ENCODE data around the gene GATD1. TPM values are rescaled to one million over a fixed set of nuclear protein-coding genes. Genes with fewer than 3 reads are reported as not detected.

The GATD1 gene
- total RNA-seq, 4 donors from 2014 or later = 28.0 to 239 (median 38.4) TPM

- in situ Hi-C loops (cut with MboI; ENCODE audit: low pct_ligation_motif_present in 1 of 4, low pct_unique_long_range_greater_than_20kb in 1 of 4, low sequenced_read_pairs in 3 of 4) = no loop called here
- WGBS, 2 donors (ENCODE audit: low coverage in 1 of 2) = 81% methylated on average over 4 to 11 of the region's 11 CpGs
- intact Hi-C loops (cut with DNase I; ENCODE audit: low total_unique reads) = no loop called here
These were observed 38.6 kb upstream of the GATD1 start for GRCh38 chr11:815675-816432.

GRCh38 chr11:813456-814096, 36.3 kb upstream of the GATD1 start:
- intact Hi-C loops (cut with DNase I; ENCODE audit: low total_unique reads) (no loop called here), in situ Hi-C loops (cut with MboI; ENCODE audit: low pct_ligation_motif_present in 1 of 4, low pct_unique_long_range_greater_than_20kb in 1 of 4, low sequenced_read_pairs in 3 of 4) (no loop called here)
- no peaks in the 10 kb centered on the region for H3K9me3 ChIP-seq
- no peak for DNase-seq
- H3K4me1 ChIP-seq = peaks cover 6 to 29% (median 18%) of the 10 kb centered on the region in 4 donors
- H3K4me3 ChIP-seq = no peak overlapping the region
- no peak overlapping the region for H3K27ac ChIP-seq
- 82% methylated on average over 9 of the region's 9 CpGs; no CpG with 5 or more reads in 1 of the 2 donors for WGBS, 2 donors (ENCODE audit: low coverage in 1 of 2)
- peaks cover 0 to 13% (median 3%) of the 10 kb centered on the region in 4 donors for H3K36me3 ChIP-seq
- TF ChIP-seq POLR2AphosphoS5 (IDR thresholded peaks at IDR 0.05) (no peak), EP300 (IDR thresholded peaks at IDR 0.05; ENCODE audit: low read depth) (no peak), POLR2A (IDR thresholded peaks at IDR 0.05) (no peak)
- TF ChIP-seq, protein P1, sequence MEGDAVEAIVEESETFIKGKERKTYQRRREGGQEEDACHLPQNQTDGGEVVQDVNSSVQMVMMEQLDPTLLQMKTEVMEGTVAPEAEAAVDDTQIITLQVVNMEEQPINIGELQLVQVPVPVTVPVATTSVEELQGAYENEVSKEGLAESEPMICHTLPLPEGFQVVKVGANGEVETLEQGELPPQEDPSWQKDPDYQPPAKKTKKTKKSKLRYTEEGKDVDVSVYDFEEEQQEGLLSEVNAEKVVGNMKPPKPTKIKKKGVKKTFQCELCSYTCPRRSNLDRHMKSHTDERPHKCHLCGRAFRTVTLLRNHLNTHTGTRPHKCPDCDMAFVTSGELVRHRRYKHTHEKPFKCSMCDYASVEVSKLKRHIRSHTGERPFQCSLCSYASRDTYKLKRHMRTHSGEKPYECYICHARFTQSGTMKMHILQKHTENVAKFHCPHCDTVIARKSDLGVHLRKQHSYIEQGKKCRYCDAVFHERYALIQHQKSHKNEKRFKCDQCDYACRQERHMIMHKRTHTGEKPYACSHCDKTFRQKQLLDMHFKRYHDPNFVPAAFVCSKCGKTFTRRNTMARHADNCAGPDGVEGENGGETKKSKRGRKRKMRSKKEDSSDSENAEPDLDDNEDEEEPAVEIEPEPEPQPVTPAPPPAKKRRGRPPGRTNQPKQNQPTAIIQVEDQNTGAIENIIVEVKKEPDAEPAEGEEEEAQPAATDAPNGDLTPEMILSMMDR (IDR thresholded peaks at IDR 0.05) = no peak
- no peaks in the 10 kb centered on the region for H3K27me3 ChIP-seq

More at GRCh38 chr11:815675-816432, 38.6 kb upstream of the GATD1 start:
- Histone ChIP-seq H3K27ac (no peak overlapping the region), H3K27me3 (no peaks in the 10 kb centered on the region), H3K36me3 (peaks cover 0 to 13% (median 3%) of the 10 kb centered on the region in 4 donors), H3K9me3 (no peaks in the 10 kb centered on the region), H3K4me3 (no peak overlapping the region), H3K4me1 (peaks cover 10 to 31% (median 21%) of the 10 kb centered on the region in 4 donors)
- TF ChIP-seq POLR2A (IDR thresholded peaks at IDR 0.05) (no peak), EP300 (IDR thresholded peaks at IDR 0.05; ENCODE audit: low read depth) (no peak), POLR2AphosphoS5 (IDR thresholded peaks at IDR 0.05) (no peak)
- TF ChIP-seq, protein P1 (IDR thresholded peaks at IDR 0.05) = no peak
- no peak for DNase-seq

DNA sequence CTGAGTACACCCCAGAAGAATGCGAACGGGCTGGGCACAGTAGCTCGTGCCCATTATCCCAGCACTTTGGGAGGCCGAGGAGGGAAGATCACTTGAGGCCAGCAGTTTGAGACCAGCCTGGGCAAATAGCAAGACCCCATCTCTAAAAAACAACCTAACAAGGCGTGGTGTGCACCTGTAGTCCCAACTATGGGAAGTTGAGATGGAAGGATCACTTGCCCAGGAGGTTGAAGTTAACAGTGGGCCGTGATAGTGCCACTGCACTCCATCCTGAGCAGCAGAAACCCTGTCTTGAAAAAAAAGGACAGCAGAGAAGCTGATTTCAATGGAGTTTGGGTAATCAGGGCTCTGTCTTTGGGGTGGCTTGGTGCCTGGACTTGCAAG, 35.8 kb upstream of the GATD1 start:
- no peak for DNase-seq
- in situ Hi-C loops (cut with MboI; ENCODE audit: low pct_ligation_motif_present in 1 of 4, low pct_unique_long_range_greater_than_20kb in 1 of 4, low sequenced_read_pairs in 3 of 4) = no loop called here
- H3K27me3 ChIP-seq = no peaks in the 10 kb centered on the region
- no peak overlapping the region for H3K27ac ChIP-seq
- TF ChIP-seq POLR2A (IDR thresholded peaks at IDR 0.05) (no peak), EP300 (IDR thresholded peaks at IDR 0.05; ENCODE audit: low read depth) (no peak), POLR2AphosphoS5 (IDR thresholded peaks at IDR 0.05) (no peak)
- TF ChIP-seq, protein P1 (IDR thresholded peaks at IDR 0.05) = no peak
- intact Hi-C loops (cut with DNase I; ENCODE audit: low total_unique reads) = no loop called here
- H3K4me1 ChIP-seq = peaks cover 6 to 30% (median 21%) of the 10 kb centered on the region in 4 donors
- 91 to 100% methylated on average over 2 to 6 of the region's 6 CpGs for WGBS, 2 donors (ENCODE audit: low coverage in 1 of 2)
- H3K9me3 ChIP-seq = no peaks in the 10 kb centered on the region
- no peak overlapping the region for H3K4me3 ChIP-seq
- H3K36me3 ChIP-seq = peaks cover 0 to 13% (median 3%) of the 10 kb centered on the region in 4 donors

DNA sequence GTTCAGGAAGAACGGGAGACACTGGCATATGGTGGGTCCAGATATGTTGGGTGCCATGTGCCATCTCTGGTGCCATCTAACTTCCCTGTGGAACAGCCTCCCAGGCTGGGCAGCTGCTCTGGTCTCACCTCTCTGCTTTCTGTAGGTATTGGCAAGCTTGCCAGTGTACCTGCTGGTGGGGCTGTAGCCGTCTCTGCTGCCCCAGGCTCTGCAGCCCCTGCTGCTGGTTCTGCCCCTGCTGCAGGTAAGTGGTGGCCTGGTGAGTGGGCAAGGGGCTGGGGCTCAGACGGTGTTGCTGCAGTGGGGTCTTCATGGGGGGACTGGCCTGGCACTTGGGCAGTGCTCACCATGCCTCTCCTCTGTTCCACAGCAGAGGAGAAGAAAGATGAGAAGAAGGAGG, 35.1 kb upstream of the GATD1 start:
- Histone ChIP-seq H3K36me3 (peaks cover 0 to 13% (median 3%) of the 10 kb centered on the region in 4 donors), H3K27ac (no peak overlapping the region), H3K9me3 (no peaks in the 10 kb centered on the region), H3K27me3 (no peaks in the 10 kb centered on the region), H3K4me1 (peaks cover 6 to 33% (median 28%) of the 10 kb centered on the region in 4 donors), H3K4me3 (no peak overlapping the region)
- intact Hi-C loops (cut with DNase I; ENCODE audit: low total_unique reads) (no loop called here), in situ Hi-C loops (cut with MboI; ENCODE audit: low pct_ligation_motif_present in 1 of 4, low pct_unique_long_range_greater_than_20kb in 1 of 4, low sequenced_read_pairs in 3 of 4) (no loop called here)
- no peak for DNase-seq
- no peak for TF ChIP-seq POLR2AphosphoS5 (IDR thresholded peaks at IDR 0.05)
- no peak for TF ChIP-seq POLR2A (IDR thresholded peaks at IDR 0.05)
- TF ChIP-seq, protein P1 (IDR thresholded peaks at IDR 0.05) = no peak
- no peak for TF ChIP-seq EP300 (IDR thresholded peaks at IDR 0.05; ENCODE audit: low read depth)
- 76% methylated on average over 3 of the region's 3 CpGs; no CpG with 5 or more reads in 1 of the 2 donors for WGBS, 2 donors (ENCODE audit: low coverage in 1 of 2)
